HEK293T (cell line): Measurements from ENCODE around the gene ADAMTS12.

ENCODE experiments used
- BHLHE40 ChIP-seq: fragments of 450-650 bp; IDR thresholded peaks from 2 replicates; pipeline ENCODE4 v1.6.1; 2016; ENCODE audit warnings: mild to moderate bottlenecking, moderate library complexity, borderline replicate concordance
- CTBP1 ChIP-seq: fragments of 450-650 bp; IDR thresholded peaks from 2 replicates; pipeline ENCODE4 v1.6.1; 2016; ENCODE audit warnings: borderline replicate concordance
- FOXA1 ChIP-seq: fragments of 450-650 bp; IDR thresholded peaks from 2 replicates; pipeline ENCODE4 v1.6.1; 2016; ENCODE audit warnings: mild to moderate bottlenecking
- FOXK2 ChIP-seq: fragments of 450-650 bp; IDR thresholded peaks from 2 replicates; pipeline ENCODE4 v1.6.1; 2016; ENCODE audit warnings: mild to moderate bottlenecking
- FOXM1 ChIP-seq: fragments of 450-650 bp; IDR thresholded peaks from 2 replicates; pipeline ENCODE4 v1.6.1; 2017; ENCODE audit warnings: mild to moderate bottlenecking, borderline replicate concordance
- SUZ12 ChIP-seq: fragments of 450-650 bp; IDR thresholded peaks from 2 replicates; pipeline ENCODE4 v1.6.1; 2016; ENCODE audit warnings: mild to moderate bottlenecking
- TARDBP ChIP-seq: fragments of 450-650 bp; IDR thresholded peaks from 2 replicates; pipeline ENCODE4 v1.6.1; 2016
- ZNF384 ChIP-seq: fragments of 450-650 bp; IDR thresholded peaks from 2 replicates; pipeline ENCODE4 v1.6.1; 2016

DNA sequence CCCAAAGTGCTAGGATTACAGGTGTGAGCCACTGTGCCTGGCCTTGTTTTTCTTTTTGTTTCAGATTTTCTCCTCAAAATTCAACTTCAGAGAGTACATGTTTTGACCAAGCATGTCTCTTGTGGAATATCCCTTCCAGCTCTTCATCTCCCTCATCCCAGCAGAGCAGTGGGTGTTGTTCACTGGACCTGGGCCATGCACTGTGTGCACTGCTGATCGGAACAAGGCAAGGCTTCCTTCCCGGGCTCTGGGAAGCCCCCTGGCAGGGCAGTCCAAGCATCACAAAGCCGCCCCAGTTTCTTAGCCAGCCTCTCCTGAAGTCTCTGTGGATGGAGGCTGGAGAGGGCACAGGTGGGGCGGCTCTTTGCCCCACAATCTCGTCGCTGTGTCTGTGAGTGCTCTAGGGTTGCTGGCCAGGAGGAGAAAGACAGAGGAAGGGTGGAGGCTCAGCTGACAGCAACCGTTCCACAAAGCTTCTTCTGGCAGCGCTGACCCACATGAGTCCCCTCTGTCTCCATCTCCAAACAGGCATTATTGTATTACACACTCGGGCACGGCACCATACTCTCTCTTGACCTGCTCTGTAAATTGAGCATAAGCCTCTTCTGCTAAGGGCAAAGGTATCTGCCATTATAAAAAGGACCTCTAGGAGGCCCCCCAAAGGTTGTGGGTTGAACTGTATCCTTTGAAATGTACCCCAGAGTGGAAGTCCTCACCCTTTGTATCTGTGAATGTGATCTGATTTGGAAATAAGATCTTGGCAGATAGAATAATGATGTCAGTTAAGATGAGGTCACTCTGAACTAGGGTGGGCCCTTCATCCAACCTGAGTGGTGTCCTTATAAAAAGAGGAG, 361.4 kb downstream of the ADAMTS12 start:
- TF ChIP-seq FOXM1 (no peak), ZNF384 (no peak), FOXK2 (no peak), CTBP1 (no peak), SUZ12 (no peak), BHLHE40 (no peak), TARDBP (no peak), FOXA1 (no peak)
